Gastrocnemius medialis (tissue), 4 donors: ENCODE data around the gene CASKIN2. TPM values are rescaled to one million over a fixed set of nuclear protein-coding genes. Genes with fewer than 3 reads are reported as not detected.
"Not testable (repeated sequence)": the region's sequence is repeated elsewhere in the genome, so short reads cannot be mapped to it uniquely, and the experiment has no call there.

Experiments used
- ATAC-seq, 2 donors: fragments of 150-250 bp; one replicate each; pipeline ENCODE4 v1.9.1; 2016
- DNase-seq, 2 donors: peaks; one replicate each; pipeline ENCODE4 v3.0.0-alpha.2; 2019
- H3K27ac ChIP-seq, 4 donors: fragments of 200-600 bp; sonication (generic); 1 replicate in 1 of 4; 2 replicates in 3 of 4; pipeline ENCODE4 v1.5.1; 2016 to 2018; ENCODE audit warnings: mild to moderate bottlenecking in 2 of 4, moderate library complexity in 1 of 4
- H3K27me3 ChIP-seq, 3 donors: fragments of 200-600 bp; sonication (generic) in 2 of 3; 1 replicate in 1 of 3; 2 replicates in 2 of 3; pipeline versions ENCODE4 v1.5.1 to v1.6.0; 2016 to 2019; ENCODE audit warnings: mild to moderate bottlenecking in 1 of 3, moderate library complexity in 1 of 3
- H3K36me3 ChIP-seq, 2 donors: fragments of 200-600 bp; sonication (generic) in 1 of 2; one replicate each; pipeline ENCODE4 v1.5.1; 2017 to 2018
- H3K4me1 ChIP-seq, 2 donors: fragments of 200-600 bp; sonication (generic) in 1 of 2; one replicate each; pipeline ENCODE4 v1.5.1; 2016 to 2017; ENCODE audit warnings: mild to moderate bottlenecking in 2 of 2
- H3K4me3 ChIP-seq, 4 donors: fragments of 200-600 bp; sonication (generic) in 3 of 4; 1 replicate in 1 of 4; 2 replicates in 3 of 4; pipeline ENCODE4 v1.5.1; 2016 to 2019; ENCODE audit warnings: mild to moderate bottlenecking in 2 of 4
- H3K9me3 ChIP-seq, 3 donors: fragments of 200-600 bp; sonication (generic) in 2 of 3; 1 replicate in 1 of 3; 2 replicates in 2 of 3; pipeline ENCODE4 v1.5.1; 2016 to 2019
- POLR2A ChIP-seq, 2 donors: fragments of 450-650 bp; IDR thresholded peaks; one replicate each; pipeline ENCODE4 v1.6.1; 2017; ENCODE audit warnings: antibody characterized with exemption in 2 of 2, mild to moderate bottlenecking in 2 of 2, moderate library complexity in 2 of 2
- in situ Hi-C, 4 donors: fragments of 200-750 bp; cut with MboI; loops; one replicate each; pipeline versions ENCODE4 v1.15.0 to v1.8.0; 2017; ENCODE audit warnings: low sequenced_read_pairs in 4 of 4
- intact Hi-C: fragments of 100-400 bp; cut with DNase I; formaldehyde crosslinking; loops from one replicate; pipeline ENCODE4 v1.15.1; 2023; ENCODE audit warnings: low total_unique reads
- total RNA-seq, 4 donors: library from RNA; depleted of rRNA; stranded (reverse); fragments of >200 nt; gene quantifications; one replicate each; pipeline versions ENCODE4 v1.1.0 to v1.2.3, GENCODE V29; 2016
- TF ChIP-seq, protein P1 (sequence below), 5 experiments: fragments of 450-650 bp in 3 of 5; fragments of 200-600 bp in 2 of 5; sonication (generic) in 2 of 5; IDR thresholded peaks in 4 of 5; conservative IDR thresholded peaks in 1 of 5; 1 replicate in 4 of 5; 2 replicates in 1 of 5; pipeline ENCODE4 v1.5.1; 2016 to 2019; ENCODE audit warnings: antibody characterized with exemption in 5 of 5, mild to moderate bottlenecking in 3 of 5, moderate library complexity in 3 of 5

The CASKIN2 gene
- total RNA-seq, 4 donors from 2014 or later: 11.3 to 24.1 (median 16.8) TPM

DNA sequence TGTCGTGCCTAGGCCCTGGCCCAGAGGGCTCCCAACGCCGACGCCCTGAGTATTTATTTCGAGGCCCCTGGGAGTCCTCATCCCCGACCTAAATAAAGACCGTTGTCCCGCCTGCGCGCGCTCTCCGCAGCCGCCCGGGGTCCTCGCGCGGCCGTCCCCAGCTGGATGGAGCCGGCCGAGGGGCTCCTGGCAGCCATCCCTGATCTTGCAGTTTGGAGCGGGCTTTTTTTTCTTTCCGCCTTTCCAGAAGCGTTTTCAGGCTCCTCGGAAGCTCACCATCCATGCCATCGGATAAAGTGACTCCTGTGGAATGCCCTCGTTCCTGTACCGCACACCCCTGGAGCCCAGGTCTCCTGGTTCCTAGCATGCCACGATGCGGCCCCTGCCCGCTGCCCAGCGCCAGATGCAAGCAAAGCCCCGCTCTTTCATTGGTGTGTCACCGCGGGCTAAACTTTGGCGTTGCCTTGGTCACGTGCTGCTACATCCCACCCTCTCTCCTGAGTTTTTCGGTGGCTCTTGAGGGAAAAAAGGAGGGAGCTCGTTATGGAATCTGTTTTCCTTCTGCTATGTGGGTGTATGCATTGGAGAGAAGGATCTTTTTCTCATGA lies 58.2 kb downstream of the CASKIN2 start:
- TF ChIP-seq POLR2A (IDR thresholded peaks at IDR 0.05): no peak
- in situ Hi-C loops: no loop called here
- H3K36me3 ChIP-seq: no peaks in the 10 kb centered on the region
- peak in 1 of 2 donors; percentile 33 for DNase-seq
- ATAC-seq: no peak
- intact Hi-C loops: no loop called here
- peak overlapping the region; percentile 94 to 99 (median 98) for H3K27ac ChIP-seq
- H3K27me3 ChIP-seq: no peaks in the 10 kb centered on the region
- peak overlapping the region; percentile 78 to 99 (median 96) for H3K4me3 ChIP-seq
- peaks cover 44 to 48% of the 10 kb centered on the region in 2 donors for H3K4me1 ChIP-seq
- H3K9me3 ChIP-seq: no peaks in the 10 kb centered on the region

DNA sequence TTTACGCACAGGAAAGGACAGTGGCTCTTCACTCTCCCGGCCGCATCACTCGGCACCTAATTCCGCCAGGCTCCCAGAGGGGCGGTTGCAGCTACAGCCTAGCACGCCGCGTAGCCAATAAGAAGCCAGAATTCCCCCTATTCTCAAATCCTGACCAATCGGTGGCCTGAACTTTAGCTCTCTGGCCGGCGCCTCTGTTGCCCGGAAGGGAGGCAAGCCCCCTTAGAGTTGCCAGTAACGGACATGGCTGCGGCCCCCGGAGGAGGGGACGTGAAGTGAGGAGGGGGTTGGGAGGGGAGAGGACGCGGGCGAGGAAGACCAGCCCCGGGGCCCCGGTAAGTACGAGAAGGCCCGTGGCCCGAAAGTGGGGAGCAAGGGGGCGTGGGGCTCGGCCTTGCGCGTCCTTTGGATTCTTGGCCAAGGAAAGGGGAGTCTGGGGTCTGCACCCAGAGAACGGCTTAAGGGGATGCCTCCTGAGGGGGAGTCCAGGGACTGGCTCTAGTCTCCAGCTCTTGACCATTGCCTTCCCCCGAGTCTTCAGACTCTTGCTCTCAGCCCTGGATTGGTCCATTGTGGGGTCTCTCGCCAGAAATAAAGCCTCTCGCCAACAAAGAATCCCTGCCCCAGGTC lies 58.8 kb downstream of the CASKIN2 start, which contains the start of gene TMEM94:
Gene TMEM94 (plus strand): TSS at position 219 of the 630 bp plus-strand sequence. CDS start 15,271 bp downstream, outside the sequence.
- in situ Hi-C loops: no loop called here

DNA sequence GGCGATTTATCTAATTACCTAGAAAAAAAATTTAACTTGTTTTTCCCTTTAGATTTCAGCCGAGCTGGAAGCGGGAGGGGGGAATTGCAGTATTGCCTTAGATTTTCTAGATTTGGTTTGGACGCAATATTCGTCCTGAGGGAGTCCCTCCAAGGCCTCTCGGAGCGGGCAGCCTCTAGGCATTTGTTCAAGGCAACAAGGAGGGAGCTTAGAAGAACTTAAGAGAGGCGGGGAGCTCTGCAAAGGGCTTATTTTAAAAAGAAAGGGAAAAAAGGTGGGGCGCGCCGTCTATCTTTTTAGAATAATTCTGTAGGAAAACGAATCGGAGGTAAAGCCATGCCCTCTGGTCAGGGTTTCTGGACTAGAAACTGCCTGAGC lies 59.3 kb downstream of the CASKIN2 start:
- DNase-seq: no peak
- Histone ChIP-seq H3K27ac (peak overlapping the region; percentile 94 to 99 (median 98)), H3K27me3 (no peaks in the 10 kb centered on the region), H3K4me3 (peak overlapping the region; percentile 43 to 99 (median 96)), H3K9me3 (no peaks in the 10 kb centered on the region), H3K4me1 (peaks cover 39 to 43% of the 10 kb centered on the region in 2 donors), H3K36me3 (no peaks in the 10 kb centered on the region)
- TF ChIP-seq POLR2A (IDR thresholded peaks at IDR 0.05): no peak
- TF ChIP-seq, protein P1, sequence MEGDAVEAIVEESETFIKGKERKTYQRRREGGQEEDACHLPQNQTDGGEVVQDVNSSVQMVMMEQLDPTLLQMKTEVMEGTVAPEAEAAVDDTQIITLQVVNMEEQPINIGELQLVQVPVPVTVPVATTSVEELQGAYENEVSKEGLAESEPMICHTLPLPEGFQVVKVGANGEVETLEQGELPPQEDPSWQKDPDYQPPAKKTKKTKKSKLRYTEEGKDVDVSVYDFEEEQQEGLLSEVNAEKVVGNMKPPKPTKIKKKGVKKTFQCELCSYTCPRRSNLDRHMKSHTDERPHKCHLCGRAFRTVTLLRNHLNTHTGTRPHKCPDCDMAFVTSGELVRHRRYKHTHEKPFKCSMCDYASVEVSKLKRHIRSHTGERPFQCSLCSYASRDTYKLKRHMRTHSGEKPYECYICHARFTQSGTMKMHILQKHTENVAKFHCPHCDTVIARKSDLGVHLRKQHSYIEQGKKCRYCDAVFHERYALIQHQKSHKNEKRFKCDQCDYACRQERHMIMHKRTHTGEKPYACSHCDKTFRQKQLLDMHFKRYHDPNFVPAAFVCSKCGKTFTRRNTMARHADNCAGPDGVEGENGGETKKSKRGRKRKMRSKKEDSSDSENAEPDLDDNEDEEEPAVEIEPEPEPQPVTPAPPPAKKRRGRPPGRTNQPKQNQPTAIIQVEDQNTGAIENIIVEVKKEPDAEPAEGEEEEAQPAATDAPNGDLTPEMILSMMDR (IDR thresholded peaks at IDR 0.05 in 4 of 5, conservative IDR thresholded peaks at IDR 0.05 in 1 of 5): no peak
- in situ Hi-C loops: no loop called here
- intact Hi-C loops: loop anchor here (1.0 kb wide), 1 partner anchor 59 kb away; the partner anchor contains the start of gene CASKIN2
- ATAC-seq: peak; percentile 13

More for the DNA sequence above, 58.8 kb downstream of the CASKIN2 start, which contains the start of gene TMEM94:
- TF ChIP-seq, protein P1 (IDR thresholded peaks at IDR 0.05 in 4 of 5, conservative IDR thresholded peaks at IDR 0.05 in 1 of 5): no peak
- TF ChIP-seq POLR2A (IDR thresholded peaks at IDR 0.05): peak; percentile 33 to 40
- Histone ChIP-seq H3K4me3 (peak within 1 kb of the TSS; percentile 78 to 99 (median 96)), H3K9me3 (no peaks in the 10 kb centered on the region), H3K4me1 (peaks cover 44 to 48% of the 10 kb centered on the region in 2 donors), H3K36me3 (no peaks in the 10 kb centered on the region), H3K27me3 (no peaks in the 10 kb centered on the region), H3K27ac (peak within 1 kb of the TSS; percentile 94 to 99 (median 98))
- ATAC-seq: peak; percentile 82 to 88
- DNase-seq: peak; percentile 97
- intact Hi-C loops: loop anchor here (1.0 kb wide), 1 partner anchor 59 kb away; the partner anchor contains the start of gene CASKIN2

DNA sequence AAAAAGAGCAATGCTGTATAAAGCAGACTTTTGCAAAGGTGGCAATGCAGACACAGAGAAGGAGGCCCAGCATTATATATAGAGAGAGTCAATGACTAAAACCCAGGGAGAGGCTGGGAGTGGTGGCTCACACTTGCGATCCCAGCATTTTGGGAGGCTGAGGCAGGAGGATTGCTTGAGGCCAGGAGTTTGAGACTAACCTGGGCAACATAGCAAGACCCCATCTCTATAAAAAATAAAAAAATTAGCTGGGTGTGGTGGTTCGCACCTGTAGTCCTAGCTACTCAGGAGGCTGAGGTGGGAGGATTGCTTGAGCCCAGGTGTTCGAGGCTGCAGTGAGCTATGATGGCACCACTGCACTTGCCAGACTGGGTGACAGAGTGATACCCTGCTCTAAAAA lies 60.7 kb downstream of the CASKIN2 start:
- ATAC-seq, intact Hi-C loops, H3K4me3 ChIP-seq, DNase-seq, H3K27me3 ChIP-seq, in situ Hi-C loops, H3K9me3 ChIP-seq, H3K36me3 ChIP-seq: not testable (repeated sequence)
- H3K4me1 ChIP-seq: peaks cover 28 to 30% of the 10 kb centered on the region in 2 donors
- H3K27ac ChIP-seq: peak overlapping the region in 1 of 4 donors; percentile 94

DNA sequence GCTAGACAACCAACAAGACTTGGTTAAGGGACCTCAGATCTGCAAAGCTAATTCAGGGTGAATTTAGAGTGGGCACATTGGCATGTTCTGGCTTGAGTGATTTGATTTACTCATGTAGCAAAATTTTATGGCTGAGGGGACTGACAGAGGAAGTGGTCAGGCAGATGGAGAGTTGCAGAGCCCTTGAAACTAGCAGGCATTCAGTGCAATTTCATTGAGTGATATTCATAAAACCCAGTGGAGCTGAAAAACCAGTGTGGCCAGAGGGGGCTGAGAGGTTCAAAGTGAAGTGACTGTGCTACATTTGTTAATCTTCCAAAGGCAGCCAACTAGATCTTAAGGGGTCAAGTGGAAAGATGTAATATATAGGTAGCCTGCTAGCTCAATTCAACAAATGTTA lies 61.1 kb downstream of the CASKIN2 start:
- Histone ChIP-seq H3K36me3 (no peaks in the 10 kb centered on the region), H3K4me1 (peaks cover 23 to 26% of the 10 kb centered on the region in 2 donors), H3K4me3 (no peak overlapping the region), H3K27ac (no peak overlapping the region), H3K27me3 (no peaks in the 10 kb centered on the region), H3K9me3 (no peaks in the 10 kb centered on the region)
- DNase-seq (no peak), ATAC-seq (no peak)
- in situ Hi-C loops (no loop called here), intact Hi-C loops (no loop called here)
- no peak for TF ChIP-seq POLR2A (IDR thresholded peaks at IDR 0.05)
- TF ChIP-seq, protein P1 (IDR thresholded peaks at IDR 0.05 in 4 of 5, conservative IDR thresholded peaks at IDR 0.05 in 1 of 5): no peak
